Hepatocyte (in vitro differentiated cells): Measurements from ENCODE around the gene NPTN.

Source experiments
- EZH2phosphoT487 ChIP-seq: fragments of 200-600 bp; sonication (generic); IDR thresholded peaks from one replicate; pipeline ENCODE4 v1.6.1; 2018; ENCODE audit warnings: antibody characterized with exemption, mild to moderate bottlenecking, low read depth, moderate library complexity; ENCODE audit not compliant: unreplicated experiment, severe bottlenecking
- TF ChIP-seq, protein P1 (sequence below): fragments of 200-600 bp; sonication (generic); IDR thresholded peaks from 2 replicates; pipeline ENCODE4 v1.5.1; 2016; ENCODE audit warnings: antibody characterized with exemption, mild to moderate bottlenecking; ENCODE audit not compliant: poor library complexity

GRCh38 chr15:73518876-73519733 is 114.1 kb downstream of the NPTN start:
- TF ChIP-seq, protein P1, sequence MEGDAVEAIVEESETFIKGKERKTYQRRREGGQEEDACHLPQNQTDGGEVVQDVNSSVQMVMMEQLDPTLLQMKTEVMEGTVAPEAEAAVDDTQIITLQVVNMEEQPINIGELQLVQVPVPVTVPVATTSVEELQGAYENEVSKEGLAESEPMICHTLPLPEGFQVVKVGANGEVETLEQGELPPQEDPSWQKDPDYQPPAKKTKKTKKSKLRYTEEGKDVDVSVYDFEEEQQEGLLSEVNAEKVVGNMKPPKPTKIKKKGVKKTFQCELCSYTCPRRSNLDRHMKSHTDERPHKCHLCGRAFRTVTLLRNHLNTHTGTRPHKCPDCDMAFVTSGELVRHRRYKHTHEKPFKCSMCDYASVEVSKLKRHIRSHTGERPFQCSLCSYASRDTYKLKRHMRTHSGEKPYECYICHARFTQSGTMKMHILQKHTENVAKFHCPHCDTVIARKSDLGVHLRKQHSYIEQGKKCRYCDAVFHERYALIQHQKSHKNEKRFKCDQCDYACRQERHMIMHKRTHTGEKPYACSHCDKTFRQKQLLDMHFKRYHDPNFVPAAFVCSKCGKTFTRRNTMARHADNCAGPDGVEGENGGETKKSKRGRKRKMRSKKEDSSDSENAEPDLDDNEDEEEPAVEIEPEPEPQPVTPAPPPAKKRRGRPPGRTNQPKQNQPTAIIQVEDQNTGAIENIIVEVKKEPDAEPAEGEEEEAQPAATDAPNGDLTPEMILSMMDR: no peak
- no peak for TF ChIP-seq EZH2phosphoT487
